A549 (cell line): ENCODE measurements around the gene DPYD.

Experiments used
- EP300 ChIP-seq, 2 experiments: fragments of >200 bp; sonication (Bioruptor Twin); formaldehyde crosslinking; IDR thresholded peaks; 2 replicates in 1 of 2; 3 replicates in 1 of 2; pipeline ENCODE4 v1.6.1; 2016 to 2017
- MYC ChIP-seq: IDR thresholded peaks from 2 replicates; pipeline ENCODE4 v1.6.1; 2012; ENCODE audit warnings: mild to moderate bottlenecking, inconsistent platforms, low read length, improper control_type of control experiment, borderline replicate concordance
- PBX3 ChIP-seq: IDR thresholded peaks from 2 replicates; pipeline ENCODE4 v1.6.1; 2012
- POLR2A ChIP-seq: IDR thresholded peaks from 2 replicates; pipeline ENCODE4 v1.6.1; 2012; ENCODE audit warnings: mild to moderate bottlenecking, low read length
- RNF2 ChIP-seq: fragments of 200-600 bp; sonication (generic); IDR thresholded peaks from 2 replicates; pipeline ENCODE4 v1.6.1; 2016; ENCODE audit warnings: low read depth, mild to moderate bottlenecking, antibody characterized with exemption, moderate library complexity, borderline replicate concordance
- SMC3 ChIP-seq: fragments of >200 bp; sonication (Bioruptor Twin); formaldehyde crosslinking; IDR thresholded peaks from 3 replicates; pipeline ENCODE4 v1.6.1; 2018; ENCODE audit warnings: inconsistent platforms
- TF ChIP-seq, protein P1 (sequence below): fragments of >200 bp; sonication (Bioruptor Twin); formaldehyde crosslinking; IDR thresholded peaks from 3 replicates; pipeline ENCODE4 v1.5.1; 2016

GRCh38 chr1:97500760-97501159 is 420.1 kb downstream of the DPYD start:
- TF ChIP-seq, protein P1, sequence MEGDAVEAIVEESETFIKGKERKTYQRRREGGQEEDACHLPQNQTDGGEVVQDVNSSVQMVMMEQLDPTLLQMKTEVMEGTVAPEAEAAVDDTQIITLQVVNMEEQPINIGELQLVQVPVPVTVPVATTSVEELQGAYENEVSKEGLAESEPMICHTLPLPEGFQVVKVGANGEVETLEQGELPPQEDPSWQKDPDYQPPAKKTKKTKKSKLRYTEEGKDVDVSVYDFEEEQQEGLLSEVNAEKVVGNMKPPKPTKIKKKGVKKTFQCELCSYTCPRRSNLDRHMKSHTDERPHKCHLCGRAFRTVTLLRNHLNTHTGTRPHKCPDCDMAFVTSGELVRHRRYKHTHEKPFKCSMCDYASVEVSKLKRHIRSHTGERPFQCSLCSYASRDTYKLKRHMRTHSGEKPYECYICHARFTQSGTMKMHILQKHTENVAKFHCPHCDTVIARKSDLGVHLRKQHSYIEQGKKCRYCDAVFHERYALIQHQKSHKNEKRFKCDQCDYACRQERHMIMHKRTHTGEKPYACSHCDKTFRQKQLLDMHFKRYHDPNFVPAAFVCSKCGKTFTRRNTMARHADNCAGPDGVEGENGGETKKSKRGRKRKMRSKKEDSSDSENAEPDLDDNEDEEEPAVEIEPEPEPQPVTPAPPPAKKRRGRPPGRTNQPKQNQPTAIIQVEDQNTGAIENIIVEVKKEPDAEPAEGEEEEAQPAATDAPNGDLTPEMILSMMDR = no peak
- no peak for TF ChIP-seq RNF2
- TF ChIP-seq MYC = no peak
- TF ChIP-seq EP300 (IDR thresholded peaks at IDR 0.05) = no peak
- TF ChIP-seq POLR2A = no peak
- no peak for TF ChIP-seq PBX3
- no peak for TF ChIP-seq SMC3
